Neural progenitor cell (in vitro differentiated cells): ENCODE results near the gene FAM118B.

ENCODE experiments used
- CTCF ChIP-seq: fragments of 200-600 bp; sonication (generic); IDR thresholded peaks from 2 replicates; pipeline ENCODE4 v1.5.1; 2017; ENCODE audit warnings: antibody characterized with exemption, mild to moderate bottlenecking
- EZH2 ChIP-seq: fragments of 200-600 bp; sonication (generic); IDR thresholded peaks from 2 replicates; pipeline ENCODE4 v1.6.1; 2017; ENCODE audit warnings: antibody characterized with exemption, mild to moderate bottlenecking, moderate library complexity
- EZH2phosphoT487 ChIP-seq: fragments of 200-600 bp; sonication (generic); IDR thresholded peaks from 2 replicates; pipeline ENCODE4 v1.6.1; 2017; ENCODE audit warnings: antibody characterized with exemption

GRCh38 chr11:126212089-126212660 is 593 bp downstream of the FAM118B start:
- no peak for TF ChIP-seq CTCF
- no peak for TF ChIP-seq EZH2
- no peak for TF ChIP-seq EZH2phosphoT487
